NCI-H2196 (cell line): ENCODE measurements around the gene KIF1A.

Experiments
- DNase-seq: peaks from one replicate; lab custom pipeline; 2025; ENCODE audit not compliant: unreplicated experiment; lab: John Stamatoyannopoulos, UW

Gene KIF1A

GRCh38 chr2:240819126-240819857, 727 bp downstream of the KIF1A start:
- DNase-seq, result peak; percentile 61

- peak; percentile 61 for DNase-seq
Measured at GRCh38 chr2:240818293-240819125, 1.5 kb downstream of the KIF1A start.

GRCh38 chr2:240817496-240818292, 2.3 kb downstream of the KIF1A start:
- no peak for DNase-seq

- DNase-seq, result no peak
Measured at GRCh38 chr2:240816584-240817495, 3.2 kb downstream of the KIF1A start.

- no peak for DNase-seq
Measured at GRCh38 chr2:240815761-240816583, 4.0 kb downstream of the KIF1A start.

GRCh38 chr2:240814946-240815760, 4.9 kb downstream of the KIF1A start:
- DNase-seq, result no peak

- DNase-seq, result no peak
Measured at GRCh38 chr2:240814280-240814679, 5.7 kb downstream of the KIF1A start.

- DNase-seq, result no peak
Measured at GRCh38 chr2:240813231-240813921, 6.6 kb downstream of the KIF1A start.

GRCh38 chr2:240812721-240813120, 7.3 kb downstream of the KIF1A start:
- DNase-seq, result no peak

GRCh38 chr2:240812301-240812680, 7.7 kb downstream of the KIF1A start:
- DNase-seq, result no peak

- no peak for DNase-seq
Measured at GRCh38 chr2:240811346-240812300, 8.4 kb downstream of the KIF1A start.

- DNase-seq, result no peak
Measured at GRCh38 chr2:240810621-240811020, 9.4 kb downstream of the KIF1A start.

GRCh38 chr2:240810199-240810598, 9.8 kb downstream of the KIF1A start:
- DNase-seq, result peak; percentile 9

- no peak for DNase-seq
Measured at GRCh38 chr2:240809276-240809675, 10.7 kb downstream of the KIF1A start.

GRCh38 chr2:240806459-240806858, 13.6 kb downstream of the KIF1A start:
- DNase-seq, result no peak

- no peak for DNase-seq
Measured at GRCh38 chr2:240806006-240806405, 14.0 kb downstream of the KIF1A start.

GRCh38 chr2:240803191-240803590, 16.8 kb downstream of the KIF1A start:
- DNase-seq, result no peak
